AG04450 (cell line): ENCODE results near the gene PLEKHN1. TPM values are rescaled to one million over a fixed set of nuclear protein-coding genes. Genes with fewer than 3 reads are reported as not detected.

ENCODE experiments used
- CTCF ChIA-PET: fragments of 300-600, 350-600 bp; formaldehyde crosslinking; extraction: SDS; loops from one replicate; lab custom pipeline; 2022; ENCODE audit warnings: antibody characterized with exemption, inconsistent platforms; lab: Charles Lee
- POLR2A ChIA-PET: fragments of 350-600 bp; formaldehyde crosslinking; extraction: SDS; loops from one replicate; lab custom pipeline; 2021; ENCODE audit warnings: antibody characterized with exemption, inconsistent platforms; lab: Yijun Ruan, JAX
- DNase-seq: peaks from one replicate; pipeline ENCODE4 v3.0.0-alpha.2; 2011; ENCODE audit warnings: low read depth, low spot score
- H3K27ac ChIP-seq: one replicate; pipeline ENCODE4 v1.5.1; 2012; ENCODE audit warnings: low read depth, low read length, control low read depth
- H3K27me3 ChIP-seq: one replicate; pipeline ENCODE4 v1.6.0; 2012; ENCODE audit warnings: low read length; ENCODE audit not compliant: control insufficient read depth, insufficient read depth
- H3K4me3 ChIP-seq: 2 replicates; pipeline ENCODE4 v1.5.1; 2011; ENCODE audit warnings: mild to moderate bottlenecking, low read depth, low read length, control low read depth
- H3K9me3 ChIP-seq: 2 replicates; pipeline ENCODE4 v1.5.1; 2012; ENCODE audit warnings: low read length; ENCODE audit not compliant: control insufficient read depth, insufficient read depth
- CTCF ChIP-seq: IDR thresholded peaks from 2 replicates; pipeline ENCODE4 v1.5.1; 2011; ENCODE audit warnings: low read depth, low read length, control low read depth, inconsistent platforms
- polyA plus RNA-seq: library from polyadenylated mRNA; depleted of rRNA; stranded (reverse); fragments of >200 nt; gene quantifications from 2 replicates; pipeline ENCODE4 v1.2.3, GENCODE V29; 2011

Gene PLEKHN1
- polyA plus RNA-seq, 1 experiment: 0.15 TPM

DNA sequence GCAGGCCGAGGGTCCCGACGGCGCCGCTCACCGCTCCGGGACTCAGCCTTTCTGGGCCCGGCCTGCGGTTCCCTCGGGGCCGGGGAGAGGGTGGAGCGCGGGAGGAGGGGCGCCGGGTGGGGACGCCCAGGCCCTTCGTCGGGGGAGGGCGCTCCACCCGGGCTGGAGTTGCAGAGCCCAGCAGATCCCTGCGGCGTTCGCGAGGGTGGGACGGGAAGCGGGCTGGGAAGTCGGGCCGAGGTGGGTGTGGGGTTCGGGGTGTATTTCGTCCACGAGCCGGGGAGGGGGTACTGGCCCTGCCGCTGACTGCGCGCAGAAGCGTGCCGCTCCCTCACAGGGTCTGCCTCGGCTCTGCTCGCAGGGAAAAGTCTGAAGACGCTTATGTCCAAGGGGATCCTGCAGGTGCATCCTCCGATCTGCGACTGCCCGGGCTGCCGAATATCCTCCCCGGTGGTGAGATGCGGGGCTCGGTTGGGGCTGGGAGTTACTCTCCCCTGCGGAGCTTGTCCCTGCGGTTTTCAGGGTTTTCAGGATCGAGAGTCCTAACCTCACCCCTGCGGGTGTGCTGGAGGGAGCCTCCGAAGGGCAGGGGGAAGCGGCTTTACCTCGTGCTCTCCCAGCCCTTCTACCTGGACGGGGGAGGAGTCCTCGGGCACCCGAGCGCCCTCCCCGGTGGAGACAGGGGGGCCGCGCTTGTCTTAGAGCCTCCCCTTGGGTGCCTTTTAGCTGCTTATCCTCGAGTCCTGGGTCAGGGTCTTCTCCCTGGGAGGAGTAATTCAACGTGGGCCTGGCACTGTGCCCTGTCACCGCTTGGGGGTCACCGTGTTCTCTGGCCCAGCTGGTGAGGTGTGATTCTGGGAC is 40.5 kb upstream of the PLEKHN1 start:
- H3K4me3 ChIP-seq: peak overlapping the region; percentile 27
- POLR2A ChIA-PET: no interaction called here

GRCh38 chr1:927234-927633 is 39.0 kb upstream of the PLEKHN1 start:
- DNase-seq: no peak
- CTCF ChIA-PET: no interaction called here
- no peak for TF ChIP-seq CTCF
- Histone ChIP-seq H3K4me3 (no peak overlapping the region), H3K9me3 (no peaks in the 10 kb centered on the region; the same call in 1 of the 2 replicates), H3K27me3 (peaks cover 7% of the 10 kb centered on the region), H3K27ac (no peak overlapping the region)
- POLR2A ChIA-PET: no interaction called here

More for the DNA sequence above, 40.5 kb upstream of the PLEKHN1 start:
- TF ChIP-seq CTCF: no peak
- CTCF ChIA-PET: no interaction called here
- Histone ChIP-seq H3K27ac (no peak overlapping the region), H3K9me3 (no peaks in the 10 kb centered on the region; the same call in 1 of the 2 replicates), H3K27me3 (peaks cover 7% of the 10 kb centered on the region)
- DNase-seq: no peak

- no peak overlapping the region for H3K27ac ChIP-seq
- peaks cover 6% of the 10 kb centered on the region for H3K27me3 ChIP-seq
- POLR2A ChIA-PET: no interaction called here
- CTCF ChIA-PET: no interaction called here
- TF ChIP-seq CTCF: no peak
- no peak overlapping the region for H3K4me3 ChIP-seq
- no peak for DNase-seq
- H3K9me3 ChIP-seq: no peaks in the 10 kb centered on the region; the same call in 1 of the 2 replicates
Measured at GRCh38 chr1:927748-928147, 38.5 kb upstream of the PLEKHN1 start.

- no peaks in the 10 kb centered on the region; the same call in 1 of the 2 replicates for H3K9me3 ChIP-seq
- no peak overlapping the region for H3K4me3 ChIP-seq
- no peak overlapping the region for H3K27ac ChIP-seq
- ChIA-PET CTCF (interaction anchor here (1.1 kb wide), 1 partner anchor 24 kb away, joined by 3 read pairs; no protein-coding TSS in a partner anchor), POLR2A (no interaction called here)
- no peak for DNase-seq
- peaks cover 4% of the 10 kb centered on the region for H3K27me3 ChIP-seq
- no peak for TF ChIP-seq CTCF
Measured at GRCh38 chr1:928825-929661, 37.2 kb upstream of the PLEKHN1 start.
